ENCODE data around the gene EFNA5.

Gene EFNA5

GRCh38 chr5:107484281-107484680 lies 186.5 kb downstream of the EFNA5 start:
- DNase-seq (ENCODE audit: low read depth), result no peak

- DNase-seq (ENCODE audit: low read depth), result no peak
Measured at GRCh38 chr5:107483231-107484024, 187.3 kb downstream of the EFNA5 start.

- DNase-seq (ENCODE audit: low read depth), result no peak
Measured at GRCh38 chr5:107478068-107478641, 192.6 kb downstream of the EFNA5 start.

GRCh38 chr5:107477492-107477891 lies 193.2 kb downstream of the EFNA5 start:
- DNase-seq (ENCODE audit: low read depth), result no peak

GRCh38 chr5:107476783-107477182 lies 194.0 kb downstream of the EFNA5 start:
- no peak for DNase-seq (ENCODE audit: low read depth)

GRCh38 chr5:107474716-107475489 lies 195.8 kb downstream of the EFNA5 start:
- DNase-seq (ENCODE audit: low read depth), result no peak

- DNase-seq (ENCODE audit: low read depth), result no peak
Measured at GRCh38 chr5:107474361-107474715, 196.4 kb downstream of the EFNA5 start.

- no peak for DNase-seq (ENCODE audit: low read depth)
Measured at GRCh38 chr5:107472620-107473064, 198.1 kb downstream of the EFNA5 start.

- no peak for DNase-seq (ENCODE audit: low read depth)
Measured at GRCh38 chr5:107470295-107470582, 200.5 kb downstream of the EFNA5 start.

GRCh38 chr5:107469485-107470294 lies 201.0 kb downstream of the EFNA5 start:
- DNase-seq (ENCODE audit: low read depth), result no peak

- no peak for DNase-seq (ENCODE audit: low read depth)
Measured at GRCh38 chr5:107469064-107469463, 201.7 kb downstream of the EFNA5 start.

- DNase-seq (ENCODE audit: low read depth), result no peak
Measured at GRCh38 chr5:107468276-107468675, 202.5 kb downstream of the EFNA5 start.

- no peak for DNase-seq (ENCODE audit: low read depth)
Measured at GRCh38 chr5:107467137-107467932, 203.4 kb downstream of the EFNA5 start.

GRCh38 chr5:107466233-107466769 lies 204.4 kb downstream of the EFNA5 start:
- no peak for DNase-seq (ENCODE audit: low read depth)

- no peak for DNase-seq (ENCODE audit: low read depth)
Measured at GRCh38 chr5:107464876-107465275, 205.9 kb downstream of the EFNA5 start.

GRCh38 chr5:107464416-107464815 lies 206.3 kb downstream of the EFNA5 start:
- DNase-seq (ENCODE audit: low read depth), result no peak

- no peak for DNase-seq (ENCODE audit: low read depth)
Measured at GRCh38 chr5:107463731-107464130, 207.0 kb downstream of the EFNA5 start.

GRCh38 chr5:107461770-107462169 lies 209.0 kb downstream of the EFNA5 start:
- DNase-seq (ENCODE audit: low read depth), result no peak

GRCh38 chr5:107460789-107461188 lies 209.9 kb downstream of the EFNA5 start:
- no peak for DNase-seq (ENCODE audit: low read depth)

- DNase-seq (ENCODE audit: low read depth), result no peak
Measured at GRCh38 chr5:107459605-107460004, 211.1 kb downstream of the EFNA5 start.

GRCh38 chr5:107458322-107458721 lies 212.4 kb downstream of the EFNA5 start:
- DNase-seq (ENCODE audit: low read depth), result no peak
